IMR-90 (cell line): Measurements from ENCODE around the gene SCAF4. TPM values are rescaled to one million over a fixed set of nuclear protein-coding genes. Genes with fewer than 3 reads are reported as not detected.

Source experiments
- ATAC-seq: fragments of 200-7000 bp; cut with Tn5 transposase; 2 replicates; pipeline ENCODE4 v1.9.1; 2020; ENCODE audit warnings: low read depth, mild to moderate bottlenecking, moderate library complexity
- BruUV-seq: library from RNA; stranded (reverse); fragments of 400-500 nt; replicated peaks from 2 replicates; lab custom pipeline; 2021; lab: Mats Ljungman, UMichigan
- CTCF ChIA-PET: fragments of 300-600 bp; formaldehyde crosslinking; extraction: SDS; loops from one replicate; lab custom pipeline; 2021; ENCODE audit warnings: antibody characterized with exemption; lab: Yijun Ruan, JAX
- POLR2A ChIA-PET: fragments of 300-600 bp; sonication (Branson Sonifier 250); formaldehyde crosslinking; loops from one replicate; lab custom pipeline; 2022; ENCODE audit warnings: antibody characterized with exemption; ENCODE audit not compliant: unreplicated experiment; lab: Charles Lee
- DNase-seq: peaks from one replicate; pipeline ENCODE4 v3.0.0; 2013
- H2AFZ ChIP-seq: replicated peaks from 2 replicates; pipeline ENCODE3; 2013; ENCODE audit warnings: low read length, mild to moderate bottlenecking; ENCODE audit not compliant: poor library complexity
- H2AK5ac ChIP-seq: 2 replicates; pipeline ENCODE4 v1.6.1; 2013; ENCODE audit warnings: low read depth, low read length, inconsistent platforms
- H2AK9ac ChIP-seq: replicated peaks from 2 replicates; pipeline ENCODE3; 2013; ENCODE audit warnings: mild to moderate bottlenecking, low read depth, low read length, moderate library complexity; ENCODE audit not compliant: poor library complexity
- H2BK120ac ChIP-seq: 2 replicates; pipeline ENCODE4 v1.6.1; 2013; ENCODE audit warnings: low read depth, low read length, inconsistent platforms
- H2BK15ac ChIP-seq: 3 replicates; pipeline ENCODE4 v1.6.1; 2013; ENCODE audit warnings: low read depth, low read length, inconsistent platforms
- H2BK20ac ChIP-seq: 2 replicates; pipeline ENCODE4 v1.6.1; 2013; ENCODE audit warnings: low read depth, mild to moderate bottlenecking, inconsistent platforms, low read length, moderate library complexity
- H2BK5ac ChIP-seq: 2 replicates; pipeline ENCODE4 v1.6.1; 2013; ENCODE audit warnings: mild to moderate bottlenecking, low read depth, low read length, inconsistent platforms; ENCODE audit not compliant: poor library complexity, severe bottlenecking
- H3K14ac ChIP-seq: replicated peaks from 2 replicates; pipeline ENCODE4 v1.6.1; 2013; ENCODE audit warnings: low read depth, low read length, inconsistent platforms
- H3K18ac ChIP-seq: 2 replicates; pipeline ENCODE4 v1.6.1; 2013; ENCODE audit warnings: low read depth, low read length, control low read depth
- H3K23ac ChIP-seq: 2 replicates; pipeline ENCODE4 v1.6.1; 2013; ENCODE audit warnings: low read depth, low read length, inconsistent platforms
- H3K27ac ChIP-seq: 2 replicates; pipeline ENCODE4 v1.5.1; 2013; ENCODE audit warnings: mild to moderate bottlenecking, control low read depth, low read length; ENCODE audit not compliant: insufficient read depth
- H3K27me3 ChIP-seq: 2 replicates; pipeline ENCODE4 v1.6.1; 2013; ENCODE audit warnings: low read length; ENCODE audit not compliant: control insufficient read depth, insufficient read depth
- H3K36me3 ChIP-seq: 2 replicates; pipeline ENCODE4 v1.6.1; 2013; ENCODE audit warnings: low read length, mixed read lengths; ENCODE audit not compliant: control insufficient read depth, insufficient read depth
- H3K4ac ChIP-seq: 2 replicates; pipeline ENCODE4 v1.6.1; 2013; ENCODE audit warnings: low read depth, low read length, inconsistent platforms
- H3K4me1 ChIP-seq: 2 replicates; pipeline ENCODE4 v1.6.1; 2013; ENCODE audit warnings: low read length, mixed read lengths; ENCODE audit not compliant: control insufficient read depth, insufficient read depth
- H3K4me2 ChIP-seq: 2 replicates; pipeline ENCODE4 v1.6.1; 2013; ENCODE audit warnings: low read depth, mild to moderate bottlenecking, control low read depth, low read length, moderate library complexity
- H3K4me3 ChIP-seq: 2 replicates; pipeline ENCODE4 v1.5.1; 2013; ENCODE audit warnings: low read depth, mild to moderate bottlenecking, control low read depth, low read length, moderate library complexity; ENCODE audit not compliant: insufficient read depth
- H3K56ac ChIP-seq: 2 replicates; pipeline ENCODE4 v1.6.1; 2013; ENCODE audit warnings: low read length, inconsistent platforms; ENCODE audit not compliant: insufficient read depth; ENCODE audit errors: extremely low read depth
- H3K79me1 ChIP-seq, 2 experiments: 2 replicates each; pipeline ENCODE4 v1.6.1; 2013; ENCODE audit warnings: low read length in 2 of 2, inconsistent platforms in 1 of 2, low read depth in 1 of 2
- H3K9ac ChIP-seq: 2 replicates; pipeline ENCODE4 v1.6.1; 2013; ENCODE audit warnings: low read depth, low read length, control low read depth
- H3K9me1 ChIP-seq: 2 replicates; pipeline ENCODE4 v1.6.1; 2013; ENCODE audit warnings: low read length, inconsistent platforms; ENCODE audit not compliant: insufficient read depth
- H3K9me3 ChIP-seq: 2 replicates; pipeline ENCODE4 v1.6.1; 2013; ENCODE audit warnings: low read length; ENCODE audit not compliant: control insufficient read depth, insufficient read depth
- H4K20me1 ChIP-seq: 2 replicates; pipeline ENCODE4 v1.6.1; 2013; ENCODE audit warnings: low read length, inconsistent platforms; ENCODE audit not compliant: insufficient read depth
- H4K5ac ChIP-seq: 2 replicates; pipeline ENCODE4 v1.6.1; 2013; ENCODE audit warnings: mild to moderate bottlenecking, low read depth, low read length, control low read depth
- H4K8ac ChIP-seq, 2 experiments: 2 replicates each; pipeline ENCODE4 v1.6.1; 2013; ENCODE audit warnings: low read depth in 2 of 2, low read length in 2 of 2, control low read depth in 1 of 2, inconsistent platforms in 1 of 2
- H4K91ac ChIP-seq: 2 replicates; pipeline ENCODE4 v1.6.1; 2013; ENCODE audit warnings: low read depth, low read length, inconsistent platforms; ENCODE audit not compliant: insufficient read depth
- BHLHE40 ChIP-seq: fragments of 150-350 bp; IDR thresholded peaks from 2 replicates; pipeline ENCODE4 v1.6.1; 2016; ENCODE audit warnings: mild to moderate bottlenecking, low read depth, low read length
- CEBPB ChIP-seq: IDR thresholded peaks from 2 replicates; pipeline ENCODE4 v1.6.1; 2012; ENCODE audit warnings: low read depth, low read length, improper control_type of control experiment
- CHD1 ChIP-seq: IDR thresholded peaks from 2 replicates; pipeline ENCODE4 v1.6.1; 2012; ENCODE audit warnings: low read depth, low read length, improper control_type of control experiment
- RAD21 ChIP-seq: IDR thresholded peaks from 2 replicates; pipeline ENCODE4 v1.6.1; 2012; ENCODE audit warnings: low read length, improper control_type of control experiment
- WGBS, 2 experiments: methylation state at CpG; one replicate each; pipeline versions ENCODE4 v1.1.5 to v1.1.7; 2013; ENCODE audit warnings: missing lambda C conversion rate in 2 of 2; ENCODE audit not compliant: insufficient read length in 1 of 2; ENCODE audit errors: extremely low coverage in 2 of 2; 5-methylcytosine and 5-hydroxymethylcytosine counted together
- dilution Hi-C: fragments of 300-500 bp; cut with HindIII; formaldehyde crosslinking; loops from one replicate; pipeline ENCODE4 v1.14.3; 2018; ENCODE audit warnings: low sequenced_read_pairs; ENCODE audit not compliant: unreplicated experiment
- in situ Hi-C: fragments of 300-500 bp; cut with MboI; formaldehyde crosslinking; loops from 3 replicates; pipeline ENCODE4 v1.14.3; 2019; ENCODE audit warnings: low sequenced_read_pairs, inconsistent platforms, mixed read lengths
- intact Hi-C: fragments of 100-400 bp; cut with micrococcal nuclease; formaldehyde crosslinking; loops from 2 replicates; pipeline ENCODE4 v1.10.0; 2022
- polyA plus RNA-seq, 3 experiments: library from polyadenylated mRNA; depleted of rRNA; stranded (reverse); fragments of >200 nt; gene quantifications; 2 replicates each; pipeline ENCODE4 v1.2.3, GENCODE V29; 2012; ENCODE audit warnings: low replicate concordance in 1 of 3
- total RNA-seq: library from RNA; depleted of rRNA; stranded (reverse); fragments of >200 nt; gene quantifications from 2 replicates; pipeline ENCODE4 v1.2.3, GENCODE V29; 2012
- TF ChIP-seq, protein P1 (sequence below): fragments of 150-350 bp; IDR thresholded peaks from 2 replicates; pipeline ENCODE4 v1.6.1; 2017; ENCODE audit warnings: mild to moderate bottlenecking, antibody characterized with exemption, low read length, low read depth

SCAF4 gene
- total and polyA plus RNA-seq, 2 of the 4 experiments (the other 2 are of a cell fraction), result 2.7 to 12.1 TPM

GRCh38 chr21:31728191-31728590, 3.7 kb downstream of the SCAF4 start:
- BruUV-seq, result no TSS peak
- Histone ChIP-seq H3K27ac (no peak overlapping the region), H3K18ac (no peak overlapping the region), H2AFZ (no peak overlapping the region), H3K56ac (no peak overlapping the region), H3K4me3 (no peak overlapping the region), H4K91ac (no peak overlapping the region), H2BK5ac (no peak overlapping the region), H3K4me2 (no peak overlapping the region), H4K8ac (no peak overlapping the region), H3K9me3 (no peaks in the 10 kb centered on the region), H2BK120ac (no peak overlapping the region), H3K4ac (no peak overlapping the region), H3K36me3 (peaks cover 1% of the 10 kb centered on the region), H2AK9ac (no peak overlapping the region), H3K4me1 (peaks cover 13% of the 10 kb centered on the region), H2BK20ac (no peak overlapping the region), H3K14ac (no peak overlapping the region), H4K20me1 (peaks cover 75% of the 10 kb centered on the region), H4K5ac (no peak overlapping the region), H3K9ac (no peak overlapping the region), H2BK15ac (no peak overlapping the region), H3K79me1 (peaks cover 2 to 19% of the 10 kb centered on the region in 2 experiments; a peak in 2 of 4 replicates), H3K27me3 (no peaks in the 10 kb centered on the region), H2AK5ac (no peak overlapping the region), H3K9me1 (peaks cover 3% of the 10 kb centered on the region), H3K23ac (no peak overlapping the region)
- CTCF ChIA-PET, result no interaction called here
- in situ Hi-C loops, result no loop called here
- dilution Hi-C loops, result no loop called here
- no peak for DNase-seq
- intact Hi-C loops, result loop anchor here (2.0 kb wide), 1 partner anchor 13 kb away; no protein-coding TSS in a partner anchor
- no peak for TF ChIP-seq BHLHE40
- TF ChIP-seq RAD21, result no peak
- TF ChIP-seq, protein P1, sequence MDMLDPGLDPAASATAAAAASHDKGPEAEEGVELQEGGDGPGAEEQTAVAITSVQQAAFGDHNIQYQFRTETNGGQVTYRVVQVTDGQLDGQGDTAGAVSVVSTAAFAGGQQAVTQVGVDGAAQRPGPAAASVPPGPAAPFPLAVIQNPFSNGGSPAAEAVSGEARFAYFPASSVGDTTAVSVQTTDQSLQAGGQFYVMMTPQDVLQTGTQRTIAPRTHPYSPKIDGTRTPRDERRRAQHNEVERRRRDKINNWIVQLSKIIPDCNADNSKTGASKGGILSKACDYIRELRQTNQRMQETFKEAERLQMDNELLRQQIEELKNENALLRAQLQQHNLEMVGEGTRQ, result no peak
- TF ChIP-seq CEBPB, result no peak
- no peak for TF ChIP-seq CHD1
- POLR2A ChIA-PET, result no interaction called here
- ATAC-seq, result no peak
- WGBS, 2 experiments, result no CpG with 5 or more reads among the region's 2 CpGs
